GM10847 (cell line): ENCODE results near the gene RAB3C.

ENCODE experiments used
- POLR2A ChIP-seq: IDR thresholded peaks from 2 replicates; pipeline ENCODE4 v1.6.1; 2011; ENCODE audit not compliant: insufficient read length; ENCODE audit errors: extremely low read depth

The RAB3C gene

GRCh38 chr5:58778888-58779287 is 196.0 kb downstream of the RAB3C start:
- no peak for TF ChIP-seq POLR2A

GRCh38 chr5:58786035-58786434 is 203.2 kb downstream of the RAB3C start:
- TF ChIP-seq POLR2A, result no peak

- no peak for TF ChIP-seq POLR2A
Measured at GRCh38 chr5:58786711-58787303, 203.9 kb downstream of the RAB3C start.

GRCh38 chr5:58787987-58788386 is 205.1 kb downstream of the RAB3C start:
- no peak for TF ChIP-seq POLR2A

DNA sequence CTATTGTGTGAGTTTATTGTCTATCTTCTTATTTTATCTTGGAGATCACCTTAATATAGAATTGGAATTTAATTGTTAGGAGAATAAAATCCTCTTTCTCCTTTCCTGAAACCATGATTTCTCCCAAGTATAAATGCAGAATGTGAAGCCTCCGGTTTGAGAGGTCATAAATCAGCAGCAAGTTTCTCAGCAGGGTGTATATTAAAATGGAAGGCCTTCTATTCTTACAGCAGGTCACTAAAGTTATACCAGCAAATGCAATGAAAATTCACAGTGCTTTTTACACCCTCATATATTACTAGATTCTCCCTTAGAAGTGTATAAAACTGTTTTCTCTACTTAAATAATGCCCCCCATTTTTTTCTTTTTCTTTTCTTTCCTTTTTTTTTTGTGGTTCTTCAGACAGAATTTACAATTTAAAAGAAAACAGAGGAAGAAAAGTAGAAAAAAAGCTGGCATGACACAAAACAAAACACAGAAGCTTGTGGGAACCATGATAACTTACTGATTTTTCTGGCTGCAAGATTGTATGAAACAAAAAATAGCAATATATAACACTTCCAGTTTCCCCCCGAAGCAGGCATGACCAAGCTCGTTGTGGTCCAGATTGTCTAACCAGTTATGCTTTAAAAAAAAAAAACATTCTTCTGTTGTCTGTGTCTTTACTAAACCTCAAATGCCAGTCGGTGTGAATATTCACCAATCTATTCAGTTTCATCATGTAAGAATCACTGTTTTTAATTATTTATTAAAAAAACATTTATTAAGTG is 211.2 kb downstream of the RAB3C start:
- no peak for TF ChIP-seq POLR2A

GRCh38 chr5:58794875-58795274 is 212.0 kb downstream of the RAB3C start:
- no peak for TF ChIP-seq POLR2A

GRCh38 chr5:58795327-58795726 is 212.5 kb downstream of the RAB3C start:
- TF ChIP-seq POLR2A, result no peak

GRCh38 chr5:58797021-58797420 is 214.1 kb downstream of the RAB3C start:
- TF ChIP-seq POLR2A, result no peak

DNA sequence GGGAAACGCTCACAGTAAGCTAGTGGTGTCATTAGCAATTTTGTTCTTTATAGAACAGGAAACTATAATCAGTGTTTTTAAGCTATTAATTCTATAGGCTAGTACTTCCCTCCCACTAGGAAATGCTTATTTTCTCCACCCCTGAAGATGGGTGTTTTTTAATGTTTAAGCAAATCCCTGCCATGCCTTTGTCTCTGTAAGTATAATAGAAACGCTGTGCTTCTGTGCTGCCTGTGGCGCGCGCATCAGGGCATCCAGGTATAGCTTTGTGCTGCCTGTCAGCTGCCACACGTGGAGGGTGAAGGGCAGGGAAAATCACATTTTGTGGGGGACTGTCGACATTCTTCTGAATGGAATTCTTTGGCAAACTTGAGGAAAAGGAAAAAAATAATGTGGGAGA is 217.5 kb downstream of the RAB3C start:
- TF ChIP-seq POLR2A, result no peak

DNA sequence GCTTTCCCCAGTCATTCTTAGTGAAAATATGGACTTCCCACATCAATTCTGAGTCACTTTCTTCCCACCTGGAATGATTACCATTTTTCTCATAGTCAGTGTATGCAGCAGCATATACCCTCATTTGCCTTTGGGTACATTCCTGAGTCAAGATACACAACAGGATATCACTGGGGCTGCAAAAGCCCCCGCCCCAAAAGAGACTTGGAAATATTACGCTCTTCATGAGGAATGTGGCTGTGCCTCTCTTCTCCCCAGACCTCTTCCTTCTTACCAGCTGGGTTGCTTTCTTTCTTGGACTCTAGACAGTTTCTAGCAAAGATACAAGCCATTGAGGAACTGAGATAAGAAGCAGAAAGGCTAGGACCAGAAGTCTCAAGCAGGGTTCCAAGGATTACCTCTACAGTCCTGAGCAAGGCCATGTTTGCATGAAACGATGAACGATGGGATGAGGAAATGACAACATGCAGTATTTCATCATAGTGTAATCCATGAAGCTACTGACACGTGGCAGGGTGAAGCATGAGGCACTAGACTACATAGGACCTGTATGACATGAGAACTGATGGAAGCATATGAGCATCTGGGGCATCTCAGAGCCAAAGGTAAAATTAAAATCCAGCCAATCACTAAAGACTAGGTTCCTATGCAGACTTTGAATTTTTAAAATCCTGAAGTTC is 218.1 kb downstream of the RAB3C start:
- TF ChIP-seq POLR2A, result no peak

DNA sequence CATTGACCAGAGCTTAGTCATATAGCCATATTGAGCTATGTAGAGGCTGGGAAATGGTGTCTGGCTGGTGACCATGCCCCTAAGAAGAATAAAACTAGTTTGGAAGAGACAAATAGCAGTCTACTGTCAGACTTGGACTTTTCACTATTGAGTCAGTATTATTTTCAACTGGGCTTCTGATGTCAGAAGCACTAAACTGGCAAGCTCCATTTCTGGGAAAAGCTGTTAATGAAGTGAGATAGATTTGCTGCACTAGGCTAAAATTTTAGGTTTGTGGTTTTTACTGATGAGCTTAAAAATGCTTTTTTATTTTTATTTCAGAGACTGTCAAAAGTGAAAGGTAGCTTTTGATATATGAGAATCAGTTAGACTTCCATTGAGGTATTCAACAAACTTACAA is 220.2 kb downstream of the RAB3C start:
- no peak for TF ChIP-seq POLR2A

DNA sequence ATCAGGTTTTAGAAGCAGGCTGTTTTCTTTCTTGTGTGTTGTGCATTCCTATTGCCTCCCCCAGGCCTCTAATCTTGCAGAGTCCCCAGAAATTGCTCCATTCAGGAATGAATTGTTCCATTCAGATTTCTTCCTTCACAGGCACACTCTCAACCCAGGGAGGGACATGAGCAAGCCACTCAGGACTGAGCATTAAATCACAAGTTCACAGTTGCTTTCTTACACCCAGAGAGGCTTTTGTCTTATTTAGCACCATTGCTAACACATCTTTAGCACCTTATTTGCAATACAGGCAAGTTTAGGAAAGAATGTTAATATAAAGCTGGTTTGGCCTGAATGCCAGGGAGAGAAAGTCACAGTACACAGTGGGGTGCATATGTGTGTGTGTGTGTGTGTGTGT is 221.4 kb downstream of the RAB3C start:
- no peak for TF ChIP-seq POLR2A

GRCh38 chr5:58810086-58810485 is 227.2 kb downstream of the RAB3C start:
- TF ChIP-seq POLR2A, result no peak

GRCh38 chr5:58813855-58814254 is 231.0 kb downstream of the RAB3C start:
- TF ChIP-seq POLR2A, result no peak

- no peak for TF ChIP-seq POLR2A
Measured at GRCh38 chr5:58816181-58816731, 233.4 kb downstream of the RAB3C start.

DNA sequence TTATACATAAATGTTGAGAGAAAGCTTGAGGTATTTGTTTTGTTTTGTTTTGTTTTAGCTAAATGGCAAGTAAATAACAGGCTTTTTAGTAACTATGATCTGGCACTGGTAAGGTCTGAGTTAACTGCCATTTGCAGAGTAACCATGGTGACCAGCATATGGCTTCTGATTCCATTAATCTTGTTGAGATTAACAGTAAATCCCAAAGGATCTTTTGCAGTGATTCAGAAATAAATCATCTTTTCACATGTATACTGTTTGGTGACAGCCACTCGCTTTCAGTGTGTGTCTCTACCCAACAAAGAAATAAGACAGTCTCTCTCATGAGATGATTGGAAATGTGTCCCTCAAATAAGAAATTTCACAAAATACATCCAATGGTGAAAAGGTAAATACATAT is 235.6 kb downstream of the RAB3C start:
- no peak for TF ChIP-seq POLR2A
